Osteoblast (primary cell): ENCODE data around the gene HDAC7. TPM values are rescaled to one million over a fixed set of nuclear protein-coding genes. Genes with fewer than 3 reads are reported as not detected.

ENCODE experiments used
- DNase-seq: peaks from one replicate; pipeline ENCODE4 v3.0.0; 2011; ENCODE audit warnings: low spot score, mixed read lengths; ENCODE audit not compliant: insufficient read length; ENCODE audit errors: missing footprints
- H2AFZ ChIP-seq: 2 replicates; pipeline ENCODE4 v1.6.0; 2011; ENCODE audit warnings: mild to moderate bottlenecking, low read length
- H3K27ac ChIP-seq: 2 replicates; pipeline ENCODE4 v1.5.1; 2011; ENCODE audit warnings: mild to moderate bottlenecking, low read depth, low read length, moderate library complexity
- H3K27me3 ChIP-seq: 2 replicates; pipeline ENCODE4 v1.6.0; 2012; ENCODE audit warnings: mild to moderate bottlenecking, control low read depth, inconsistent platforms, low read length, moderate library complexity; ENCODE audit not compliant: insufficient read depth
- H3K36me3 ChIP-seq: 2 replicates; pipeline ENCODE4 v1.5.1; 2011; ENCODE audit warnings: mild to moderate bottlenecking, low read length, control low read depth, moderate library complexity; ENCODE audit not compliant: insufficient read depth
- H3K4me1 ChIP-seq: 2 replicates; pipeline ENCODE4 v1.5.1; 2011; ENCODE audit warnings: mild to moderate bottlenecking, low read length, control low read depth, moderate library complexity; ENCODE audit not compliant: insufficient read depth
- H3K4me2 ChIP-seq: 2 replicates; pipeline ENCODE4 v1.6.0; 2011; ENCODE audit warnings: mild to moderate bottlenecking, low read length; ENCODE audit not compliant: insufficient read depth
- H3K4me3 ChIP-seq: fragments of 200-600 bp; sonication (generic); 3 replicates; pipeline ENCODE4 v1.5.1; 2012; ENCODE audit warnings: mild to moderate bottlenecking, low read length, inconsistent platforms; ENCODE audit not compliant: insufficient read depth
- H3K79me2 ChIP-seq: 2 replicates; pipeline ENCODE4 v1.6.0; 2012; ENCODE audit warnings: mild to moderate bottlenecking, low read length, control low read depth, inconsistent platforms; ENCODE audit not compliant: insufficient read depth
- H3K9me3 ChIP-seq: 2 replicates; pipeline ENCODE4 v1.5.1; 2011; ENCODE audit warnings: low read depth, low read length, control low read depth
- H4K20me1 ChIP-seq: 2 replicates; pipeline ENCODE4 v1.6.0; 2012; ENCODE audit warnings: mild to moderate bottlenecking, low read length, control low read depth; ENCODE audit not compliant: insufficient read depth
- total RNA-seq: library from RNA; depleted of rRNA; stranded (reverse); fragments of >200 nt; gene quantifications from 2 replicates; pipeline ENCODE4 v1.2.3, GENCODE V29; 2012
- TF ChIP-seq, protein P1 (sequence below): IDR thresholded peaks from 2 replicates; pipeline ENCODE4 v1.5.1; 2011; ENCODE audit warnings: mild to moderate bottlenecking, low read depth, low read length, moderate library complexity; ENCODE audit errors: extremely low read depth

Gene HDAC7
- total RNA-seq, 1 donor: 41.3 TPM

DNA sequence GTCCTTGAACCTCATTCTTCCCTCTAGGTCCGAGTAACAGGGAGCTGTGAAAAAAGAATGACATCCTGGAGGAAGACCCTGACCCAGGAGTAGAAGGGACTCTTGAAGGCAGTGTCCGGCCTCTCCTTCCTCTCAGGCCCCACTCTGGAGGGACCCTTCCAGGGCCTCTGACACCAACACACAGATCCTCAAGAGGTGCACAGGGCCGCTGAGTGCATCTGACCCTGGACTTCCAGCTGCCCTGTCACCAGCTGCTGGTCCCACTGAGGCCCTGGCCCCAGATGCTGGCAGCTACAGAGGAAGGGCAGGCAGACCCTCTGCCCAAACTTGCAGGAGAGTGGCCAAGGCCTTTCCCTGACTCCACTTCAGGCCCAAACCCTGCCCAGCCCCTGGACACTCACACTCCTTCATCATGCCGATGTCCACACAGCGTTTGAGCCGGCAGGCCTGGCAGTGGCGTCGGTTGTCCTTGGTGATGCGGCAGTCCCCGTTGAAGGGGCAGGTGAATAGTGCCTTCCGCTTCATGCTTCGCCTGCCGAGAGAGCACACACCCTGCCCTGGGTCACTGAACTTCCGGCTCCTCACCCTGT is 45.0 kb upstream of the HDAC7 start:
- no peaks in the 10 kb centered on the region for H3K27me3 ChIP-seq
- no peak overlapping the region for H3K4me3 ChIP-seq
- no peaks in the 10 kb centered on the region for H3K79me2 ChIP-seq
- peaks cover 11% of the 10 kb centered on the region for H3K4me1 ChIP-seq
- TF ChIP-seq, protein P1, sequence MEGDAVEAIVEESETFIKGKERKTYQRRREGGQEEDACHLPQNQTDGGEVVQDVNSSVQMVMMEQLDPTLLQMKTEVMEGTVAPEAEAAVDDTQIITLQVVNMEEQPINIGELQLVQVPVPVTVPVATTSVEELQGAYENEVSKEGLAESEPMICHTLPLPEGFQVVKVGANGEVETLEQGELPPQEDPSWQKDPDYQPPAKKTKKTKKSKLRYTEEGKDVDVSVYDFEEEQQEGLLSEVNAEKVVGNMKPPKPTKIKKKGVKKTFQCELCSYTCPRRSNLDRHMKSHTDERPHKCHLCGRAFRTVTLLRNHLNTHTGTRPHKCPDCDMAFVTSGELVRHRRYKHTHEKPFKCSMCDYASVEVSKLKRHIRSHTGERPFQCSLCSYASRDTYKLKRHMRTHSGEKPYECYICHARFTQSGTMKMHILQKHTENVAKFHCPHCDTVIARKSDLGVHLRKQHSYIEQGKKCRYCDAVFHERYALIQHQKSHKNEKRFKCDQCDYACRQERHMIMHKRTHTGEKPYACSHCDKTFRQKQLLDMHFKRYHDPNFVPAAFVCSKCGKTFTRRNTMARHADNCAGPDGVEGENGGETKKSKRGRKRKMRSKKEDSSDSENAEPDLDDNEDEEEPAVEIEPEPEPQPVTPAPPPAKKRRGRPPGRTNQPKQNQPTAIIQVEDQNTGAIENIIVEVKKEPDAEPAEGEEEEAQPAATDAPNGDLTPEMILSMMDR: no peak
- H3K27ac ChIP-seq: no peak overlapping the region
- peaks cover 28% of the 10 kb centered on the region for H3K36me3 ChIP-seq
- H3K9me3 ChIP-seq: no peaks in the 10 kb centered on the region
- H4K20me1 ChIP-seq: peaks cover 4% of the 10 kb centered on the region
- H3K4me2 ChIP-seq: no peak overlapping the region
- H2AFZ ChIP-seq: no peak overlapping the region
- peak; percentile 52 for DNase-seq

DNA sequence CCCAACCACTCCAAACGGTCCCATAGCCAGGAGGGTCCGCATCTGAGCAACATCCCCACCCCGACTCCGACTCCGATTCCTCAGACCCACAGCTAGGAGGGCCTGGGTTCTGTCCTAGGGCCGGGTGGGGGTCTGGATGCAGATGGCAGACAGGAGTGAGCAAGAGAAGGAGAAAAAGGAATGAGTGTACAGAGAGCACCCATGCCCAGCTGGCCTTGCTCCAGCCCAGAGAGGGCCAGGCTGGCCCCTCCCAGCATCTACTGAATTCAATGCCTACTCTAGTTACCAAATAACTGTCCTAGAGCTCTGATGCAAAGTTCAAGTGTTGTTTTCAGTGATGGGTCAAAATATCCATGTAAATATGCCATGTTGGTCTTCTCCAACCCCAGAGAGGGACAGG is 44.3 kb upstream of the HDAC7 start:
- H4K20me1 ChIP-seq: peaks cover 4% of the 10 kb centered on the region
- TF ChIP-seq, protein P1: no peak
- no peak for DNase-seq
- no peak overlapping the region for H3K4me3 ChIP-seq
- peaks cover 11% of the 10 kb centered on the region for H3K4me1 ChIP-seq
- H3K9me3 ChIP-seq: no peaks in the 10 kb centered on the region
- H2AFZ ChIP-seq: no peak overlapping the region
- no peak overlapping the region for H3K27ac ChIP-seq
- peaks cover 33% of the 10 kb centered on the region for H3K36me3 ChIP-seq
- no peaks in the 10 kb centered on the region for H3K79me2 ChIP-seq
- no peak overlapping the region for H3K4me2 ChIP-seq
- H3K27me3 ChIP-seq: no peaks in the 10 kb centered on the region

DNA sequence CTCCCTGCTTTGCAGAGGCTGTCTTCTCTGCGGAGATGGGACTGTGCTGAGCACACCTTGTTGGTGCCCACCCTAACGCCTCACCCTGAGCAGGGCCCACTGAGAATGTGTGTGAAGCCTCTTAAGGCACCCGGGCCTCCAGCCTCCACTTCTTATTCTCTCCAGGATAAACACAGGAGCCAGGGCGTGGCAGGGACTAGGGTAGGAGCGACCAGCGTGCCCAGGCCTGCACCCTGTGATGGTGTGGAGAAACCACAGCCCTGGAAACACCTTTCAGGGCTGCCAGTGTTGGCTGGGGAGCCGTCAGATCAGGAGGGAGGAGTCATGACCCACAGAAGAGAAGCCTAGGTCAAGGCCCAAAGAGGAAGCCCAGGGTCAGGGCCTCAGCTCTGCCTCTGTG is 43.8 kb upstream of the HDAC7 start:
- TF ChIP-seq, protein P1: no peak
- DNase-seq: no peak
- no peak overlapping the region for H2AFZ ChIP-seq
- H4K20me1 ChIP-seq: peaks cover 4% of the 10 kb centered on the region
- H3K4me2 ChIP-seq: no peak overlapping the region
- no peak overlapping the region for H3K4me3 ChIP-seq
- H3K79me2 ChIP-seq: no peaks in the 10 kb centered on the region
- no peaks in the 10 kb centered on the region for H3K9me3 ChIP-seq
- H3K27me3 ChIP-seq: no peaks in the 10 kb centered on the region
- H3K4me1 ChIP-seq: peaks cover 11% of the 10 kb centered on the region
- peaks cover 35% of the 10 kb centered on the region for H3K36me3 ChIP-seq
- H3K27ac ChIP-seq: no peak overlapping the region

DNA sequence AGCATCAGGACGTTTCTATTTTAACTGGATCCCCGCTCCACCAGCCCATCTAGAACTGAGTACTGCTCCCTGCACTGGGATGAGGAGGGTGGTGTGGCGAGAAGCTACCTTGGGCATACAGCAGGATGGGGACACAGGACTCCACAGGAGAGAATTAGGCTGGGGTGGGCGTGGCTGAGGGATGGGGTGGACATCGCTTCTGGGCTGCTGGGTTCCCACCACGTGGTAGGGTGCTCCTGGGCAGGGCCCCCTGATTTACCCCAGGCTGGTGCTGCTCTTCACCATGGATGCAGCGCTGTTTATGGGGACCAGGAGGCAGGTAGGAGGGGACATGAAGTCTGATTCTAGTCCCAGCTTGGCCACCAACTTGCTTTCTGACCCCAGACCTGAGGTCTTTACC is 43.2 kb upstream of the HDAC7 start:
- no peaks in the 10 kb centered on the region for H3K79me2 ChIP-seq
- H2AFZ ChIP-seq: no peak overlapping the region
- H3K36me3 ChIP-seq: peaks cover 35% of the 10 kb centered on the region
- peak; percentile 75 for DNase-seq
- peaks cover 7% of the 10 kb centered on the region for H3K4me1 ChIP-seq
- H4K20me1 ChIP-seq: peaks cover 1% of the 10 kb centered on the region
- no peaks in the 10 kb centered on the region for H3K27me3 ChIP-seq
- H3K4me3 ChIP-seq: no peak overlapping the region
- no peak overlapping the region for H3K27ac ChIP-seq
- TF ChIP-seq, protein P1: no peak
- no peaks in the 10 kb centered on the region for H3K9me3 ChIP-seq
- no peak overlapping the region for H3K4me2 ChIP-seq
